ENCODE data around the gene SHC1.

The SHC1 gene

GRCh38 chr1:154970631-154971340 is at the start of gene SHC1:
TSS of gene SHC1 (minus strand) at chr1:154970747. CDS start at chr1:154970526, 221 bp downstream.
- peak; percentile 88 for DNase-seq (ENCODE audit: low spot score)

- no peak for DNase-seq (ENCODE audit: low spot score)
These were observed 49.1 kb upstream of the SHC1 start for GRCh38 chr1:155019377-155020245.

- DNase-seq (ENCODE audit: low spot score): peak; percentile 50
These were observed 48.2 kb upstream of the SHC1 start for GRCh38 chr1:155018617-155019348.

GRCh38 chr1:155017946-155018316 is 47.4 kb upstream of the SHC1 start:
- no peak for DNase-seq (ENCODE audit: low spot score)

- DNase-seq (ENCODE audit: low spot score): peak; percentile 97
These were observed 46.7 kb upstream of the SHC1 start for GRCh38 chr1:155017041-155017945.

GRCh38 chr1:155016231-155016831 is 45.8 kb upstream of the SHC1 start:
- DNase-seq (ENCODE audit: low spot score): no peak

- DNase-seq (ENCODE audit: low spot score): no peak
These were observed 45.1 kb upstream of the SHC1 start for GRCh38 chr1:155015527-155016230.

- no peak for DNase-seq (ENCODE audit: low spot score)
These were observed 44.4 kb upstream of the SHC1 start for GRCh38 chr1:155014709-155015508.

GRCh38 chr1:155013632-155014031 is 43.1 kb upstream of the SHC1 start:
- DNase-seq (ENCODE audit: low spot score): no peak

- DNase-seq (ENCODE audit: low spot score): no peak
These were observed 42.4 kb upstream of the SHC1 start for GRCh38 chr1:155012776-155013602.

GRCh38 chr1:155012026-155012546 is 41.5 kb upstream of the SHC1 start:
- DNase-seq (ENCODE audit: low spot score): no peak

- DNase-seq (ENCODE audit: low spot score): no peak
These were observed 41.0 kb upstream of the SHC1 start for GRCh38 chr1:155011437-155012025.

- no peak for DNase-seq (ENCODE audit: low spot score)
These were observed 40.5 kb upstream of the SHC1 start for GRCh38 chr1:155011004-155011416.

- DNase-seq (ENCODE audit: low spot score): no peak
These were observed 39.8 kb upstream of the SHC1 start for GRCh38 chr1:155010211-155010918.

- no peak for DNase-seq (ENCODE audit: low spot score)
These were observed 39.2 kb upstream of the SHC1 start for GRCh38 chr1:155009742-155010141.

- no peak for DNase-seq (ENCODE audit: low spot score)
These were observed 38.7 kb upstream of the SHC1 start for GRCh38 chr1:155009221-155009711.

All from kidney tubule cell (primary cell).